NCI-H1417 (cell line): Measurements from ENCODE around the gene SNAPC1.
"Not testable (repeated sequence)": the region's sequence is repeated elsewhere in the genome, so short reads cannot be mapped to it uniquely, and the experiment has no call there.

Experiments
- DNase-seq, 3 experiments: peaks; one replicate each; lab custom pipeline; 2025; lab: John Stamatoyannopoulos, UW

Gene SNAPC1

GRCh38 chr14:61761959-61762786 lies at the start of gene SNAPC1:
TSS of gene SNAPC1 (plus strand) at chr14:61762420. CDS start at chr14:61762461, 41 bp downstream.
- DNase-seq = peak; percentile 99 to 100 (median 100)

- DNase-seq = no peak
Observed at GRCh38 chr14:61713724-61714437, 48.3 kb upstream of the SNAPC1 start.

GRCh38 chr14:61716956-61717355 lies 45.3 kb upstream of the SNAPC1 start:
- DNase-seq = no peak

GRCh38 chr14:61718039-61718438 lies 44.2 kb upstream of the SNAPC1 start:
- peak in 1 of 3 experiments; percentile 6 for DNase-seq

- DNase-seq = no peak
Observed at GRCh38 chr14:61719344-61720293, 42.6 kb upstream of the SNAPC1 start.

- no peak for DNase-seq
Observed at GRCh38 chr14:61720294-61720661, 41.9 kb upstream of the SNAPC1 start.

GRCh38 chr14:61720741-61721140 lies 41.5 kb upstream of the SNAPC1 start:
- DNase-seq = no peak

- DNase-seq = no peak
Observed at GRCh38 chr14:61724133-61724532, 38.1 kb upstream of the SNAPC1 start.

- no peak for DNase-seq
Observed at GRCh38 chr14:61726778-61727658, 35.2 kb upstream of the SNAPC1 start.

GRCh38 chr14:61730756-61731373 lies 31.4 kb upstream of the SNAPC1 start:
- peak in 2 of 3 experiments; percentile 21 to 43 for DNase-seq

- no peak for DNase-seq
Observed at GRCh38 chr14:61733972-61734371, 28.2 kb upstream of the SNAPC1 start.

- no peak for DNase-seq
Observed at GRCh38 chr14:61736751-61737150, 25.5 kb upstream of the SNAPC1 start.

GRCh38 chr14:61737915-61738314 lies 24.3 kb upstream of the SNAPC1 start:
- no peak for DNase-seq

GRCh38 chr14:61739133-61739532 lies 23.1 kb upstream of the SNAPC1 start:
- DNase-seq = no peak

- no peak for DNase-seq
Observed at GRCh38 chr14:61742371-61742770, 19.8 kb upstream of the SNAPC1 start.

- no peak for DNase-seq
Observed at GRCh38 chr14:61744238-61744637, 18.0 kb upstream of the SNAPC1 start.

GRCh38 chr14:61746346-61746745 lies 15.9 kb upstream of the SNAPC1 start:
- DNase-seq = not testable (repeated sequence)

GRCh38 chr14:61746881-61747280 lies 15.3 kb upstream of the SNAPC1 start:
- no peak for DNase-seq

GRCh38 chr14:61747342-61747741 lies 14.9 kb upstream of the SNAPC1 start:
- no peak for DNase-seq

- DNase-seq = no peak
Observed at GRCh38 chr14:61749264-61749663, 13.0 kb upstream of the SNAPC1 start.

- peak in 2 of 3 experiments; percentile 59 to 94 for DNase-seq
Observed at GRCh38 chr14:61749867-61750266, 12.4 kb upstream of the SNAPC1 start.
